GM12878 (cell line): Measurements from ENCODE around the gene PKMYT1. TPM values are rescaled to one million over a fixed set of nuclear protein-coding genes. Genes with fewer than 3 reads are reported as not detected.
A peak's percentile ranks its signal among the peaks of the same experiment; 100 is the strongest.

Experiments used
- ATAC-seq: fragments of 200-7000 bp; cut with Tn5 transposase; 3 replicates; pipeline ENCODE4 v1.9.1; 2020; ENCODE audit warnings: mild to moderate bottlenecking, moderate library complexity
- Bru-seq: library from RNA; stranded (reverse); fragments of 400-500 nt; gene quantifications from one replicate; lab custom pipeline; 2021; lab: Mats Ljungman, UMichigan
- BruChase-seq, 2 experiments: library from RNA; stranded (reverse); fragments of 400-500 nt; gene quantifications; one replicate each; lab custom pipeline; 2021; lab: Mats Ljungman, UMichigan
- BruUV-seq: library from RNA; stranded (reverse); fragments of 400-500 nt; replicated peaks from 2 replicates; lab custom pipeline; 2021; lab: Mats Ljungman, UMichigan
- CTCF ChIA-PET: fragments of 300-600 bp; sonication (Branson Sonifier 250); formaldehyde crosslinking; extraction: SDS; loops from one replicate; lab custom pipeline; 2021; ENCODE audit warnings: inconsistent platforms; lab: Yijun Ruan, JAX
- POLR2A ChIA-PET: fragments of 350-600 bp; formaldehyde crosslinking; extraction: SDS; loops from one replicate; lab custom pipeline; 2021; ENCODE audit warnings: inconsistent platforms; lab: Charles Lee
- RAD21 ChIA-PET: fragments of 300-600 bp; sonication (Branson Sonifier 250); formaldehyde crosslinking; loops from one replicate; lab custom pipeline; 2023; ENCODE audit warnings: antibody characterized with exemption; ENCODE audit not compliant: unreplicated experiment; lab: Charles Lee
- SMC1A ChIA-PET: fragments of 300-600 bp; sonication (Branson Sonifier 250); formaldehyde crosslinking; loops from one replicate; lab custom pipeline; 2023; ENCODE audit not compliant: unreplicated experiment, uncharacterized antibody; lab: Charles Lee
- DNase-seq: peaks from one replicate; pipeline ENCODE4 v3.0.0-alpha.2; 2011; ENCODE audit warnings: low read depth, low spot score
- FAIRE-seq: peaks from 3 replicates; lab custom pipeline; 2011; peaks lifted over from hg19 to GRCh38; lab: Jason Lieb, UNC
- H2AFZ ChIP-seq: 2 replicates; pipeline ENCODE4 v1.6.0; 2011; ENCODE audit warnings: low read depth, low read length, control low read depth; ENCODE audit not compliant: control insufficient read depth
- H3K27ac ChIP-seq: 2 replicates; pipeline ENCODE4 v1.5.1; 2011; ENCODE audit warnings: control low read depth; ENCODE audit not compliant: control insufficient read depth, insufficient read depth
- H3K27me3 ChIP-seq, 2 experiments: replicated peaks in 1 of 2; 2 replicates each; pipeline versions ENCODE4 v1.6.0 to v1.6.1; 2011; ENCODE audit warnings: low read length in 1 of 2; ENCODE audit not compliant: control insufficient read depth in 2 of 2, insufficient read depth in 2 of 2
- H3K36me3 ChIP-seq, 2 experiments: 2 replicates each; pipeline ENCODE4 v1.5.1; 2011; ENCODE audit warnings: low read length in 1 of 2; ENCODE audit not compliant: control insufficient read depth in 2 of 2, insufficient read depth in 2 of 2
- H3K4me1 ChIP-seq: 2 replicates; pipeline ENCODE4 v1.6.1; 2011; ENCODE audit warnings: mild to moderate bottlenecking, low read length, moderate library complexity, mixed read lengths; ENCODE audit not compliant: control insufficient read depth, insufficient read depth
- H3K4me2 ChIP-seq: 2 replicates; pipeline ENCODE4 v1.6.0; 2011; ENCODE audit warnings: control low read depth; ENCODE audit not compliant: control insufficient read depth, insufficient read depth
- H3K4me3 ChIP-seq: fragments of 200-600 bp; sonication (generic); 2 replicates; pipeline ENCODE4 v1.5.1; 2016
- H3K79me2 ChIP-seq: 2 replicates; pipeline ENCODE4 v1.6.0; 2011; ENCODE audit warnings: low read length; ENCODE audit not compliant: control insufficient read depth, insufficient read depth
- H3K9ac ChIP-seq: 2 replicates; pipeline ENCODE4 v1.8.0; 2011; ENCODE audit warnings: low read length, control low read depth, mixed read lengths; ENCODE audit not compliant: control insufficient read depth, insufficient read depth
- H3K9me3 ChIP-seq: replicated peaks from 3 replicates; pipeline ENCODE4 v1.5.1; 2011; ENCODE audit warnings: mild to moderate bottlenecking, low read length; ENCODE audit not compliant: control insufficient read depth, insufficient read depth
- H4K20me1 ChIP-seq: 2 replicates; pipeline ENCODE4 v1.6.0; 2011; ENCODE audit not compliant: control insufficient read depth, insufficient read depth
- ASH2L ChIP-seq: fragments of 300-600, 200-600 bp; sonication (generic); IDR thresholded peaks from 2 replicates; pipeline ENCODE4 v1.6.1; 2017; ENCODE audit warnings: low read depth, mild to moderate bottlenecking, borderline replicate concordance
- CHD2 ChIP-seq: IDR thresholded peaks from 2 replicates; pipeline ENCODE4 v1.6.1; 2011; ENCODE audit warnings: low read depth, low read length, improper control_type of control experiment, borderline replicate concordance
- CREM ChIP-seq: IDR thresholded peaks from 2 replicates; pipeline ENCODE4 v1.6.1; 2014; ENCODE audit warnings: antibody characterized with exemption, low read depth
- NRF1 ChIP-seq: conservative IDR thresholded peaks from 2 replicates; pipeline ENCODE4 v1.6.1; 2011; ENCODE audit warnings: mild to moderate bottlenecking, low read depth, low read length, improper control_type of control experiment
- PAX5 ChIP-seq: IDR thresholded peaks from 2 replicates; pipeline ENCODE4 v1.6.1; 2011; ENCODE audit warnings: low read depth, low read length, borderline replicate concordance
- RB1 ChIP-seq: fragments of 450-650 bp; formaldehyde crosslinking; IDR thresholded peaks from 2 replicates; pipeline ENCODE4 v1.6.1; 2017; ENCODE audit warnings: mild to moderate bottlenecking, borderline replicate concordance
- STAT1 ChIP-seq: fragments of 450-650 bp; conservative IDR thresholded peaks from 2 replicates; pipeline ENCODE4 v1.6.1; 2014; ENCODE audit warnings: antibody characterized with exemption, mild to moderate bottlenecking
- USF1 ChIP-seq: IDR thresholded peaks from 2 replicates; pipeline ENCODE4 v1.6.1; 2011; ENCODE audit warnings: borderline replicate concordance, low read depth, mild to moderate bottlenecking, moderate library complexity, mixed read lengths, low read length; ENCODE audit not compliant: insufficient read depth; ENCODE audit errors: extremely low read length
- WGBS: methylation state at CpG from one replicate; pipeline ENCODE4 v1.1.6; 2016; ENCODE audit warnings: low lambda C conversion rate; ENCODE audit not compliant: insufficient replicate concordance, insufficient coverage; ENCODE audit errors: missing lambda C conversion rate; 5-methylcytosine and 5-hydroxymethylcytosine counted together
- in situ Hi-C: fragments of 300-500 bp; cut with MboI; formaldehyde crosslinking; loops from 9 replicates; pipeline ENCODE4 v1.14.3; 2018; ENCODE audit warnings: mixed read lengths
- intact Hi-C: fragments of 100-400 bp; cut with micrococcal nuclease; formaldehyde crosslinking; loops from one replicate; pipeline ENCODE4 v1.14.2; 2022; ENCODE audit not compliant: unreplicated experiment
- long read RNA-seq, 2 experiments: library from polyadenylated mRNA; unstranded; transcript quantifications; one replicate each; pipeline ENCODE4 v2.0.0, GENCODE V29; 2019 to 2020
- polyA minus RNA-seq, 3 experiments: library from RNA; depleted of rRNA, polyadenylated mRNA; stranded (reverse); fragments of >200 nt; gene quantifications; 2 replicates each; pipeline ENCODE4 v1.2.3, GENCODE V29; 2011
- polyA plus RNA-seq, 11 experiments: library from polyadenylated mRNA; depleted of rRNA in 4 of 11; unstranded in 6 of 11; stranded (reverse) in 5 of 11; fragments of >200 nt; fragmentation: Nextera tagmentation in 4 of 11; fragmentation: Illumina TruSeq in 1 of 11; extraction: Ambion mirVana in 4 of 11; extraction: Trizol in 1 of 11; gene quantifications; 1 replicate in 1 of 11; 2 replicates in 10 of 11; pipeline versions ENCODE4 v1.2.1 to v1.2.3, GENCODE V29; 2011 to 2016; ENCODE audit warnings: inconsistent platforms in 2 of 11, missing spikeins in 2 of 11, low read depth in 1 of 11
- total RNA-seq, 4 experiments: library from RNA; depleted of rRNA in 3 of 4; stranded (reverse); fragments of >200 nt in 3 of 4; fragmentation: Illumina TruSeq in 1 of 4; extraction: Trizol in 1 of 4; gene quantifications; 2 replicates each; pipeline versions ENCODE4 v1.2.1 to v1.2.3, GENCODE V29; 2013 to 2021
- TF ChIP-seq, protein P1 (sequence below): fragments of 450-650 bp; IDR thresholded peaks from 2 replicates; pipeline ENCODE4 v1.6.1; 2017; ENCODE audit warnings: mild to moderate bottlenecking, moderate library complexity
- TF ChIP-seq, protein P2 (sequence below): IDR thresholded peaks from 2 replicates; pipeline ENCODE4 v1.6.1; 2012; ENCODE audit warnings: low read depth, low read length, improper control_type of control experiment

Gene PKMYT1
- total RNA-seq (2013; cell fraction: nucleolus; rRNA removed) = 41.1 and 44.0 TPM in 2 replicates
- total RNA-seq (2014; rRNA removed) (31.6 and 39.6 TPM in 2 replicates), total RNA-seq (2014; rRNA removed; fragmentation: Illumina TruSeq; extraction: Trizol) (11.5 and 13.6 TPM in 2 replicates), total RNA-seq (2021) (72.6 and 77.1 TPM in 2 replicates), polyA plus RNA-seq (2011; rRNA removed) (3.4 and 9.3 TPM in 2 replicates), polyA plus RNA-seq (2014; fragmentation: Illumina TruSeq; extraction: Trizol) (6.9 and 13.1 TPM in 2 replicates), polyA plus RNA-seq (2014; fragmentation: Nextera tagmentation; extraction: Ambion mirVana) (10 to 100 TPM in 1 of 2 experiments, 1 to 10 TPM in 1; 4.6 to 20.2 TPM), polyA plus RNA-seq (2014; rRNA removed) (48.1 and 63.7 TPM in 2 replicates), polyA plus RNA-seq (2016; fragmentation: Nextera tagmentation; extraction: Ambion mirVana) (100 to 1,000 TPM in 1 of 2 experiments, 10 to 100 TPM in 1; 91.9 to 101 TPM), polyA minus RNA-seq (2011; rRNA and poly(A)+ RNA removed) (5.8 and 9.7 TPM in 2 replicates), Bru-seq, nascent RNA (percentile 55 among the genes with signal in this experiment), BruChase-seq, experiment 1, labeled RNA remaining after a 6-hour chase (percentile 53 among the genes with signal in this experiment), BruChase-seq, experiment 2, labeled RNA remaining after a 2-hour chase (percentile 55 among the genes with signal in this experiment)
- 6.7 TPM for polyA plus RNA-seq (2011; ENCODE audit: low read depth)
- 18.5 and 31.3 TPM in 2 replicates for polyA plus RNA-seq (2011; cell fraction: cytosol; rRNA removed)
- 97.2 and 161 TPM in 2 replicates for polyA plus RNA-seq (2011; cell fraction: nucleus; rRNA removed)
- polyA plus RNA-seq (2012) = 24.9 and 30.6 TPM in 2 replicates
- polyA minus RNA-seq (2011; cell fraction: cytosol; rRNA and poly(A)+ RNA removed) = 14.4 and 23.0 TPM in 2 replicates
- polyA minus RNA-seq (2011; cell fraction: nucleus; rRNA and poly(A)+ RNA removed) = 18.4 and 39.6 TPM in 2 replicates
- long read RNA-seq, experiment 1, transcript PKMYT1-211 (9 exons, 1,891 nt) = minor isoform, 5 of 68 reads
- long read RNA-seq, experiment 1, transcript PKMYT1-201 (9 exons, 2,171 nt) = major isoform, 38 of 68 reads
- long read RNA-seq, experiment 1, partial matches to known transcripts = 2 of 68 reads
- long read RNA-seq, experiment 1, other reads (novel, unspliced or antisense) = 17 of 68 reads
- long read RNA-seq, experiment 2, partial matches to known transcripts = 0 of 4 reads
- long read RNA-seq, experiment 2, other reads (novel, unspliced or antisense) = 4 of 4 reads

GRCh38 chr16:2980227-2981176 is at the start of gene PKMYT1:
Gene PKMYT1, minus strand, starts transcription at chr16:2980446. Its CDS starts 789 bp downstream, at chr16:2979657.
- in situ Hi-C loops (no loop called here), intact Hi-C loops (loop anchor here (5.0 kb wide), 2 partner anchors 53 to 73 kb away; no protein-coding TSS in a partner anchor)
- Histone ChIP-seq H2AFZ (peak within 1 kb of the TSS; percentile 90), H3K27me3 (no peaks in the 10 kb centered on the region), H3K9me3 (no peaks in the 10 kb centered on the region), H3K4me2 (peak within 1 kb of the TSS; percentile 88), H3K4me3 (peak within 1 kb of the TSS; percentile 74), H3K27ac (peak within 1 kb of the TSS; percentile 88), H3K79me2 (peaks cover 11% of the 10 kb centered on the region), H4K20me1 (no peaks in the 10 kb centered on the region), H3K9ac (peak within 1 kb of the TSS; percentile 93), H3K4me1 (peaks cover 7% of the 10 kb centered on the region), H3K36me3 (peaks cover 0 to 3% of the 10 kb centered on the region in 2 experiments; a peak in 2 of 4 replicates)
- ChIA-PET CTCF (interaction anchor here (0.5 to 1.9 kb wide), 11 partner anchors 9 to 130 kb away, joined by 3 to 7 read pairs (median 5); partner anchors contain the start of gene KREMEN2), POLR2A (interaction anchor here (0.6 to 2.9 kb wide), 7 partner anchors 8 to 150 kb away, joined by 3 to 18 read pairs (median 4); partner anchors contain the start of genes FLYWCH1, PAQR4 and ZG16B), SMC1A (interaction anchor here (0.9 kb wide), 1 partner anchor 54 kb away, joined by 4 read pairs; no protein-coding TSS in a partner anchor), RAD21 (interaction anchor here (0.9 to 2.4 kb wide), 4 partner anchors 11 to 53 kb away, joined by 3 to 6 read pairs (median 4); partner anchors contain the start of genes KREMEN2 and PAQR4)
- peak; percentile 64 for FAIRE-seq
- DNase-seq = peak; percentile 61
- TSS peak; percentile 94 for BruUV-seq
- ATAC-seq = peak; percentile 89
- 4% methylated on average over 67 of the region's 91 CpGs for WGBS
- TF ChIP-seq CREM (no peak), USF1 (no peak), CHD2 (no peak), NRF1 (peak; percentile 85), RB1 (peak; percentile 81; the same call in 1 of the 2 replicates), ASH2L (no peak), STAT1 (peak; percentile 86; the same call in 1 of the 2 replicates), PAX5 (peak; percentile 40; the same call in 1 of the 2 replicates)
- TF ChIP-seq, protein P1, sequence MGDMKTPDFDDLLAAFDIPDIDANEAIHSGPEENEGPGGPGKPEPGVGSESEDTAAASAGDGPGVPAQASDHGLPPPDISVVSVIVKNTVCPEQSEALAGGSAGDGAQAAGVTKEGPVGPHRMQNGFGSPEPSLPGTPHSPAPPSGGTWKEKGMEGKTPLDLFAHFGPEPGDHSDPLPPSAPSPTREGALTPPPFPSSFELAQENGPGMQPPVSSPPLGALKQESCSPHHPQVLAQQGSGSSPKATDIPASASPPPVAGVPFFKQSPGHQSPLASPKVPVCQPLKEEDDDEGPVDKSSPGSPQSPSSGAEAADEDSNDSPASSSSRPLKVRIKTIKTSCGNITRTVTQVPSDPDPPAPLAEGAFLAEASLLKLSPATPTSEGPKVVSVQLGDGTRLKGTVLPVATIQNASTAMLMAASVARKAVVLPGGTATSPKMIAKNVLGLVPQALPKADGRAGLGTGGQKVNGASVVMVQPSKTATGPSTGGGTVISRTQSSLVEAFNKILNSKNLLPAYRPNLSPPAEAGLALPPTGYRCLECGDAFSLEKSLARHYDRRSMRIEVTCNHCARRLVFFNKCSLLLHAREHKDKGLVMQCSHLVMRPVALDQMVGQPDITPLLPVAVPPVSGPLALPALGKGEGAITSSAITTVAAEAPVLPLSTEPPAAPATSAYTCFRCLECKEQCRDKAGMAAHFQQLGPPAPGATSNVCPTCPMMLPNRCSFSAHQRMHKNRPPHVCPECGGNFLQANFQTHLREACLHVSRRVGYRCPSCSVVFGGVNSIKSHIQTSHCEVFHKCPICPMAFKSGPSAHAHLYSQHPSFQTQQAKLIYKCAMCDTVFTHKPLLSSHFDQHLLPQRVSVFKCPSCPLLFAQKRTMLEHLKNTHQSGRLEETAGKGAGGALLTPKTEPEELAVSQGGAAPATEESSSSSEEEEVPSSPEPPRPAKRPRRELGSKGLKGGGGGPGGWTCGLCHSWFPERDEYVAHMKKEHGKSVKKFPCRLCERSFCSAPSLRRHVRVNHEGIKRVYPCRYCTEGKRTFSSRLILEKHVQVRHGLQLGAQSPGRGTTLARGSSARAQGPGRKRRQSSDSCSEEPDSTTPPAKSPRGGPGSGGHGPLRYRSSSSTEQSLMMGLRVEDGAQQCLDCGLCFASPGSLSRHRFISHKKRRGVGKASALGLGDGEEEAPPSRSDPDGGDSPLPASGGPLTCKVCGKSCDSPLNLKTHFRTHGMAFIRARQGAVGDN = peak; percentile 79
- TF ChIP-seq, protein P2, sequence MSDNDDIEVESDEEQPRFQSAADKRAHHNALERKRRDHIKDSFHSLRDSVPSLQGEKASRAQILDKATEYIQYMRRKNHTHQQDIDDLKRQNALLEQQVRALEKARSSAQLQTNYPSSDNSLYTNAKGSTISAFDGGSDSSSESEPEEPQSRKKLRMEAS = peak; percentile 46; the same call in 1 of the 2 replicates
